ENCODE data around the gene GHRHR.
A peak's percentile ranks its signal among the peaks of the same experiment; 100 is the strongest.

Gene GHRHR

GRCh38 chr7:30938435-30939316, 25.1 kb upstream of the GHRHR start:
- TF ChIP-seq MYC (IDR thresholded peaks at IDR 0.05; ENCODE audit: low read depth, low read length): no peak
- TF ChIP-seq POLR2A (IDR thresholded peaks at IDR 0.05; ENCODE audit: extremely low read depth, insufficient read length): no peak
- TF ChIP-seq CTCF (IDR thresholded peaks at IDR 0.05; ENCODE audit: low read depth, low read length): peak; percentile 96
- TF ChIP-seq MAX (IDR thresholded peaks at IDR 0.05; ENCODE audit: low read depth, low read length): no peak
- H3K4me3 ChIP-seq (ENCODE audit: low read depth, low read length): no peak overlapping the region

GRCh38 chr7:30941582-30942323, 22.0 kb upstream of the GHRHR start:
- DNase-seq (ENCODE audit: low read depth): no peak
- no peak overlapping the region for H3K4me3 ChIP-seq (ENCODE audit: low read depth, low read length)
- TF ChIP-seq CTCF (IDR thresholded peaks at IDR 0.05; ENCODE audit: low read depth, low read length) (no peak), POLR2A (IDR thresholded peaks at IDR 0.05; ENCODE audit: extremely low read depth, insufficient read length) (no peak), MAX (IDR thresholded peaks at IDR 0.05; ENCODE audit: low read depth, low read length) (no peak), MYC (IDR thresholded peaks at IDR 0.05; ENCODE audit: low read depth, low read length) (no peak)

More at GRCh38 chr7:30938435-30939316, 25.1 kb upstream of the GHRHR start:
- DNase-seq (ENCODE audit: low read depth): peak; percentile 79

GRCh38 chr7:30950197-30950596, 13.6 kb upstream of the GHRHR start:
- DNase-seq (ENCODE audit: low read depth): no peak
- H3K4me3 ChIP-seq (ENCODE audit: low read depth, low read length): no peak overlapping the region
- TF ChIP-seq POLR2A (IDR thresholded peaks at IDR 0.05; ENCODE audit: extremely low read depth, insufficient read length) (no peak), MYC (IDR thresholded peaks at IDR 0.05; ENCODE audit: low read depth, low read length) (no peak), MAX (IDR thresholded peaks at IDR 0.05; ENCODE audit: low read depth, low read length) (no peak), CTCF (IDR thresholded peaks at IDR 0.05; ENCODE audit: low read depth, low read length) (no peak)

GRCh38 chr7:30954914-30955313, 8.8 kb upstream of the GHRHR start:
- no peak for TF ChIP-seq POLR2A (IDR thresholded peaks at IDR 0.05; ENCODE audit: extremely low read depth, insufficient read length)
- no peak for TF ChIP-seq MAX (IDR thresholded peaks at IDR 0.05; ENCODE audit: low read depth, low read length)
- no peak for TF ChIP-seq MYC (IDR thresholded peaks at IDR 0.05; ENCODE audit: low read depth, low read length)
- TF ChIP-seq CTCF (IDR thresholded peaks at IDR 0.05; ENCODE audit: low read depth, low read length): no peak
- DNase-seq (ENCODE audit: low read depth): no peak
- H3K4me3 ChIP-seq (ENCODE audit: low read depth, low read length): no peak overlapping the region

- no peak overlapping the region for H3K4me3 ChIP-seq (ENCODE audit: low read depth, low read length)
- TF ChIP-seq MYC (IDR thresholded peaks at IDR 0.05; ENCODE audit: low read depth, low read length) (no peak), CTCF (IDR thresholded peaks at IDR 0.05; ENCODE audit: low read depth, low read length) (no peak), POLR2A (IDR thresholded peaks at IDR 0.05; ENCODE audit: extremely low read depth, insufficient read length) (no peak), MAX (IDR thresholded peaks at IDR 0.05; ENCODE audit: low read depth, low read length) (no peak)
- no peak for DNase-seq (ENCODE audit: low read depth)
Observed at GRCh38 chr7:30956704-30957103, 7.0 kb upstream of the GHRHR start.

Data from NB4 (cell line).